ENCODE data around the gene PSMB5.
"Not testable (repeated sequence)": the region's sequence is repeated elsewhere in the genome, so short reads cannot be mapped to it uniquely, and the experiment has no call there.

PSMB5 gene

DNA sequence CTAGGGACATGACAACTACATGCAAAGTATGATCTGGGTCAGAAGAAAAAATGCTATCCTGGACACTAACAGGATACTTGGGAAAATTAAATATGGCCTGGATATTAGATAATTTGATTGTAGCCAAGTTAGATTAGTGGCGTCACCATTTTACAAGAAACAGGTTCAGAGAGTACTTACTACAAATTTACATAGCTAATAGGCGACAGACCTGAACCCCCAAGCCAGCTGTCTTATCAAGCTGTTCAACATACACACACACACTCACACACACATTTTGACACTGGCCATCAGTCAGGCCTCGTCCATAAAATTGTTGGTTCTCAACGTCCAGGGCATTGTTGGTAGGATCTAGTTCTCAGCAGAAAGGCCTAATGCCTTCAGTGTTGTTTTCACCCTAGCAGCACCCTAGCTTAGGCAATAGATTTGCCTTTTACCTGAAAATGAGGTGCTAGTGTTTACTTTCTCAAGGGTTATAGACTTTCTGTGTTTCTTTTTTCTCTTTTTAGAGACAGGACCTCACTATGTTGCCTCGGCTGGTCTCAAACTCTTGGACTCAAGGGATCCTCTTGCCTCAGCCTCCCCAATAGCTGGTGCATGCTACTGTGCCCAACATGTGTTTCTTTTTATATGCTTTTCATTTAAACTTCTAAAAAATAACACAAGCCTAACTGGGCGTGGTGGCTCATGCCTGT, 21.5 kb downstream of the PSMB5 start:
- no peak for DNase-seq

DNA sequence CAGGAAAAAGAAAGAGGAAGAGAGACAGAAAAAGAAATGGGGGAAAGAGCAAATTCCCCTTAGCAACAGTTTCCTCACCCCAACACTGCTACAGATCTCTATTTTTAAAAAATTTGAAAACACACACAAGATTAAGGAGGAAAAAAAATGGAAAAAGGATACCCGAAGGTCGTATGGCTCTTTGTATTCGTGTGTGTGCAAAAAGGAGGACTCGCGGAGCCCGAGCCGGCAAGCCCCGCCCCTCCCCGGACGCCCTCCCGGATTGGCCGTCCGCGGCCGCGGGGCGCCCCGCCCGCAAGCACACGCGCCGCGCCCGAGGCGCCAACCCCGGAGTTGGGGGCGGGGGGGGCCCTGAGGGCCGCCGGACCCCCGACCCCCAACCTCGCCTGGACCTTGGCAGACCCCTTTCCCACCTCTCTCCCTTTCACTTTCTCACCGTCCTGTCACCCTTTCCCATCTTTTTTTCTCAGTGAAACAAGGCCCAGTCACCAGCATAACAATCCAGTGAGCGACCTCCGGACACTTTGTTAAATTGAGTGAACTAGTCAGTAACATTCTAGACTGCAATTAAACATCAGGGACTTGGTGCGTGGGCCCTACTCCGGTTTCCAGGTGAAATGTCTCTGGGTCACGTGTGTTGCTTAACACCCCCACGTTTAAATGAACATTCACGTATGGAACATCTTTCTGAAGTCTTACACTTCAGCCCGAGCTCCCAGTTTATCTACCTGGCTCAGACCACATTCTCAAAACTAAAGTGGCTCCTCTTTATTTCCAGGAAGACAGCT, 24.6 kb downstream of the PSMB5 start, which contains the start of gene C14orf93:
Gene C14orf93 (minus strand): TSS at position 205 of the 788 bp plus-strand sequence. CDS start 11,120 bp downstream, outside the sequence.
- DNase-seq: peak; percentile 86

GRCh38 chr14:23009483-23009938, 25.2 kb downstream of the PSMB5 start:
- no peak for DNase-seq

DNA sequence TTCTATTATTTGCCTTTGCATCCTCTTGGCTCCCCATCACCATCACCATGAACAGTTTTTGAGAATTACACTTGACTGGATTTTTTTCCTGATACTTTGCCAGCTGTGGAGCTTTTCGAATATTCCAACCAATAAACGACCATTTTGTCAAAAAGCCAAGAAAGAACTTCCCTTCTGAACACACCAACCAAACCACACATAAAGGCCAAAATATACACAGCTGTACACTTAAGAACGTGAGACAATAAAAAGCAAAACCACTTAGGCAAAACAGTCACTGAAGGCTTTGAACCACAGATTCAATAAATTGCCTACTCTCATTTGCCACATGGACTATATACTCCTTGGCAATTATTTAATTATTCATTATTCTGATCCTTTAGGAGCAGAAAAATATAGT, 25.9 kb downstream of the PSMB5 start:
- DNase-seq: no peak

DNA sequence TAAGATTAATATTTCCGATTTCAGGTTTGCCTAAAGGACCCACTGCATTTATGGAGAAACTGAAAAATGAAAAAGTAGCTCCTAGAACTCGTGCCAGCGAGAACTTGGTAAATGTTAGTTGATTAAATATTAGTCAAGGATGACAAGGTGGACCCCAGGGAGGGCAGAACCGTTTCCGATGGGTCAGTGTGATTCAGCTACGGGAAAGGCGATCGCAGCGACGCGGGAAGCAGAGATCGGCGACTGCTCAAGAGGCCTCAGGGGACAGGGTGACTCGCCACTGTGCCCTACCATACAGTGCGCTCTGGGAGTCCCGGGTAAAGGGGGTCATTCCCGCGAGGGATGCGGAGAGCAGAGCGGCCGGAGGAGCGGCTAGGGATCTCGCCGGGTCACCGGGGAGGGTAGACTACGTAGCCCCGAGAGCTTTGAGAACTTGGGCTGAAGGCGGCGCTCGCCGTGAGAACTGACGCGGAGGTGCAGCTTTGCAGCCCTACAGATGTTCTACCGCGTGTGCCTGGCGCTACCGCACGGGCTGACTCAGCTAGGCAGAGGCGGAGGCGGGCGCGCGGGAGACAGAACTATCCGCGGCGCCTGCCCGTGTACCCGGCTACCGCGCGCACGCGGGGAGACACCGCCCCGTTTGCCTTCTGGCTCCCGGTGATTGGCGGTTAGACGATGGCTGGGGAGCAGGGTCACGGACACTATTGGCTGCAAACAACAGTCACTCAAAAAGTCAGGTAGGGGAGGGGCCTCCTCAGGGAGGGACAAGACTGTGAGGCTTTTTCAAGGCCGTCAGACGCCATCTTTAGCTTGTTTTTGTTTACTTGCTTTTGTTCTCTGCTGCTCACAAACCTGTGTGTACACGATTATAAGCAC, 27.9 kb downstream of the PSMB5 start:
- peak; percentile 99 for DNase-seq

GRCh38 chr14:23006188-23006534, 28.5 kb downstream of the PSMB5 start:
- DNase-seq: no peak

DNA sequence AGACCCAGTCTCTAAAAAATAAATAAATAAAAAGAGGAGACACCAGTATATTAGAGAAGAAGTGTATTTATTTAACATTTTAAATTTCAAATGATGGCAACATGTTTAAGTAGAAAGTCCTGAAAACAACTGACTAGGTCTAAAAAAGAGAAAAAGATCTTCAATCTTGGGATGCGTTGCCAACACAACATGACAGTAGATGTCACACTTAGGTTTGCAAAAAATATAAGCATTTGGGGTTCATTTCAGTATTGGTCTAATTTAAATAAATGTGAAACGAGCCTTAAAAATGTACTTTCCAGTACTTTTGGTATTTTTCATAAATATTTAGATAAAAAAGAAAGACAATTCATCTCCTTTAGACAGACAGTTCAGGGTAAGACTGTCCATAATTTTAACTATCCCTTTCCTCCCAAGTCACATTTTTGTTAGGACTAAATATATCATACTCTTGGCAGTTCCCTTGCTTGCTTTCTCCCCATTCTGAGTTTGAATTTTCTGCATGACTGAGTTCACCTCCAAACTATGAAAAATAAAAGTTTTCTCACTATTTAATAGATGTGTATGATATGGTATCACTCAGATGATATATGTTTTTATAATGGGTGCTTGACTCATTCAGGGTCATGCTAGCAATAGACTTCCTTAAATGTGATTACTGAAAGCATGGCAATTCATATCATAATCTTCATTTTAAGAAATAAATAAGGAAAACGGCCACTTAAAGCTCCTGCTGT, 29.1 kb downstream of the PSMB5 start:
- DNase-seq: no peak

- not testable (repeated sequence) for DNase-seq
Measured at GRCh38 chr14:23004274-23004673, 30.4 kb downstream of the PSMB5 start.

DNA sequence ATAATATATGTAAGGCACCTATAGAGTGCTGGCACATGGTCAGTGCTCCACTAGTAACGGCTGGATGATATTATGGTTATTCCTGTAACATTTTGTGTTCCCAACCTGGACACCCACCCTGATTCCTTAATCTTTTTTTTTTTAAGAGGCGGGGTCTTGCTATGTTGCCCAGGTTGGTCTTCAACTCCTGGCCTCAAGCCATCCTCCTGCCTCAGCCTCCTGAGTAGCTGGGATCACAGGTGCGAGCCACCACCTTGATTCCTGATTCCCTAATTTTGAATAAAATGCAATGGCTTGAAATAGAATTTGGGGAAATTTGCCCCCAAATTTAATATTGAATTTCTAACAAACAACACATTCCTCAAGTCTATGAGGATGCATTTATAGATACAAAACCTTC, 32.1 kb downstream of the PSMB5 start:
- DNase-seq: no peak

DNA sequence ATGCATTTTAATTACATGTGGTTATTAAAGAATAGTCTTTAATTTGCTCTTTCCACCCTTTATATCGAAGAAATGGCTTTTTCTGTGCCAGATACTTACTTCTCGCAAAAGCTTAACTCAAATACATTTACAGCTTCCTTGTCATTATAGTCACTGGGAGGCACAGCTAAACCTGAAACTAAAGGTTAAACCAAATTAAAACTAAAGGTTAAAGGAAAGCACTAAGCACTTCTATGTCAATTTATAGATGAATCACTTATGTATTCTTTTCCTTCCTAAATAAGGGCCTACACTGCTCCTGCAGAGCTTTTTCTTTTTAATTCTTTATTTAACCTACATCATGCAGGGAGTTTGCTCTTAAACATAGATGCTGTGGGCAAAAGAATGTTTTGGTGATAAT, 33.8 kb downstream of the PSMB5 start:
- DNase-seq: no peak

DNA sequence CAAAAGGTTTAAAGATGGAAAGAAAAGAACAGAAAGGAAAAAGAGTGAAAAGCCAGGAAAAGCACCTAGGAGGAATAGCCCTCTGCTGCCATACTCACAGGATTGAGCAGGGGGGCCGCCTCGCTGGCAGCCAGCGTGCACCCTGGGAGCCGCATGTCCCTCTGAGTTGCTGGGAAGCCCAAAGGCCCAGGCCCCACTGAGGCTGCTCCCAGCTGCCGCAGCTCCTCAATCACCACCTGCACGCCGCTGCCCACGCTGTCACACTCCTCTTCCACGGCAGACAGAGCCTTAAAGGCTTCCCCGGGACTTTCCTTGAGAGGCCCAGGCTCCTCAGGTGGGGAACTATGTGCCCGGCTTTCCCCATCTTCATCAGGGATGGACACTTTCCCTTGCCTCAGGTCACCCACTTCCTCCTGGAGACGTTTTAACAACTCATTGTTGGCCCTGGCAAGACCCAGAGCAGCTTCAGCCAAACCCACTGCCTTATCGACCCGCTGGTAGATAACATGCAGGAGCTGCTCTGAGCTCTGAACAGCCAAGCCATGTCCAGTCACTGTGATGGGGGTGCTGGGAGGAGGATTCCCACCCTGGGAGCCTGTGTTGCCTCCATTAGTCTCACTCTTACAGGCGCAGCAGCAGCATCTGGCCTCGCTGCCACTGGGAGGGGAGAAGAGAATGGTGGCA, 36.2 kb downstream of the PSMB5 start:
- no peak for DNase-seq

DNA sequence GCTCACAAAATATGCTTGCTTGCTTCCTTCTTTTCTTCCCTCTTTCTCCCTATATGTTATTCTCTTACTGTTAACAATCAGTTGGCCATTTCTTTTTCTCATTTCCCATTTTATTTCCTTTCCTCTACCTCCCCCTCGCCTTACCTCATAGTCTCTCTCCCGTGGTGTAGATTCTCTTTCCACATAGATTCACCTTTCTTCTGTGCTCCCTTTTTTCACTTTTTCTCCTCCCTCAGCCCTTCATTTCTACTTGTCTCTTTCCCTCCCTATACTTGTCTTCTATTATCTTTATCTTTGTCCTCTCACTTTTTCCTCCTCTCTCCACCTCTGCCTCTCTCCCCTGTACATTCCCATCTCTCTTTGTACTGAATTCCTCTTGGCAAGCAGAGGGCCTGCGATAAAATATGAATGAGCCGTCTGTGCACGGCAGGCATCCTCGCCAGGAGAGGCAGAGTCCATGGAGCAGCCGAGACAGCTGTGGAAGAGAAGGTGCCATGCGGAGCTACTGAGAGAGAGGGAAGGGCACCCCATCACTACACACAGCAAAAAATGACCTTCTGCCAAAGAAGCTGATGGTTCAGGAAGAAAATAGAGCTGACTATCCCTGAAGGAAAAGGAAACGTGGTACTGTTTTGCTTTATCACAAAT, 36.9 kb downstream of the PSMB5 start:
- DNase-seq: no peak

GRCh38 chr14:22996768-22997654, 37.7 kb downstream of the PSMB5 start:
- DNase-seq: no peak

GRCh38 chr14:22995889-22996625, 38.6 kb downstream of the PSMB5 start:
- DNase-seq: no peak

GRCh38 chr14:22994762-22995275, 39.9 kb downstream of the PSMB5 start:
- DNase-seq: peak; percentile 69

DNA sequence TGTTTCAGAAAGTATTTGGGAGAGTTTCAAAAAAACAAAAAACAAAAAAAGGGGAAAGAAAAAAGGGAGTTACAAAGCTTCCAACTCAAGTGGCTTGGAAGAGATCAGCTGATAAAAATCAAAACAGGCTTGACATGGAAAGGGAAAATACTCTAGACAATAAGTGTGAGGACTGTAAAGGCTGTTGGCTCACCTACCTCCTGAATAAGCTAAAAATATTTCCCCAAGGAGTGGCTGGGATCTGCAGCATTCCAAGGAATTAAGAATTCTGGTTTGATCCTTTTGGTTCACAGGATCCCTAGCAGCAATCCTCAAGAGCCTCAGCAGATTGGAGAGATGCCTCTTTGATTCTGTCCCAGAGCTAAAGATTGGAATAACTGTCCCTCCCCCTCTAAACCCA, 41.2 kb downstream of the PSMB5 start:
- DNase-seq: no peak

GRCh38 chr14:22991852-22992251, 42.8 kb downstream of the PSMB5 start:
- no peak for DNase-seq

DNA sequence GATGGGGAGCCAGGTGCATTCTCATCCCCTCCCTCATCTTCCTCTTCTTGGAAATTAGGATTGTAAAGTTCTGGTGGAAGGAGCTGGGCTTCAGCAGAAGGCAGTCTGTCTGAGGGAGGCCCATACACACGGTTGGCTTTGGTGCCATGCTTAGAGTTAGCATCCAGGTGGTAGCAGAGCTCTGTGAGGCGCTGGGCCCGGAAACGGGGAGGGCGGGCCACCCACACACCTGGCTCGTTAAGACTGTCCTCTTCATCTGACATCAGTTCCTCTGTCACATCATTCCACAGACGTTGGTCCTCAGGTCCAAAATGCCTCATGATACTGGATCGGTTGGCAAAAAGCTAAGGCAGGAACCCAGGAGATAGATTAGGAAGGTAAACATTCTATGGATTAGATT, 47.4 kb downstream of the PSMB5 start:
- DNase-seq: no peak

DNA sequence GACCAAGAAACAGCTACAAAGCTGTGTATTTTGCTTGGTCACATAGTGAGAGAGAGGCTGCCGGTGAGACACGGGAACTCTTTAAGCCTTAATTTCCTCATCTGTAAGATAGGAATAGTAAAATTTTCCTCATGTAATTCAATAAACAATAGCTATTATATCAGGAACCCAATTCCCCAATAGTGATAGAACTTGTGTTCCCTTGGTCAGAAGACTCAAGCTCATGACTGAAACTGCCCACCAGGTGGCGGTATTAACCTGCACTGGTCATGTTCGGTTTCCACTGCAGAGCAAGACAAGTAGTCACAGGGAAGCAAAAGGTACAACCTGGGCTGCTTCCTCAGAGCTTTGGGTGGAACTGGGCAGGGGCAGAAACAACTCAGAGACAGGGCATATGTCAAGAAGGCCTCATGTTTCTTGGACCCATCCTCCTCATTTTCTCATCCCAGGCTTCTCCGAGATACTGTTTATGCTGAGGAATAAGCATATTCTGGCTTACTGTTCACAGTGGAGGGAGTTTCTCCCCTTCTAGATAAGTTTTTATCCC, 48.1 kb downstream of the PSMB5 start:
- DNase-seq: peak; percentile 78
